Central memory CD4-positive, alpha-beta T cell (primary cell): Measurements from ENCODE around the gene LTB4R2.

Experiments used
- DNase-seq: peaks from one replicate; pipeline ENCODE4 v3.0.0; 2022

Gene LTB4R2

GRCh38 chr14:24299255-24300191 is 10.4 kb upstream of the LTB4R2 start, which contains the start of the genes DHRS1 and NOP9:
TSS of gene DHRS1 (minus strand) at chr14:24299780. CDS start at chr14:24299106, 674 bp downstream.
TSS of gene NOP9 (plus strand) at chr14:24299850. CDS start at chr14:24299955, 105 bp downstream.
- DNase-seq: peak; percentile 89

- no peak for DNase-seq
Measured at GRCh38 chr14:24300326-24300980, 9.5 kb upstream of the LTB4R2 start.

- no peak for DNase-seq
Measured at GRCh38 chr14:24304019-24304387, 5.9 kb upstream of the LTB4R2 start.

- no peak for DNase-seq
Measured at GRCh38 chr14:24307156-24307574, 2.8 kb upstream of the LTB4R2 start.

GRCh38 chr14:24307575-24308341 is 2.2 kb upstream of the LTB4R2 start, which contains the start of gene CIDEB:
TSS of gene CIDEB (minus strand) at chr14:24307977. CDS start at chr14:24307858, 119 bp downstream.
- peak; percentile 48 for DNase-seq

- DNase-seq: no peak
Measured at GRCh38 chr14:24308342-24309124, 1.4 kb upstream of the LTB4R2 start.

- DNase-seq: no peak
Measured at GRCh38 chr14:24310265-24310645, 315 bp downstream of the LTB4R2 start.

- peak; percentile 71 for DNase-seq
Measured at GRCh38 chr14:24310646-24311604, 985 bp downstream of the LTB4R2 start, which contains the start of gene LTB4R. TSS of gene LTB4R (plus strand) at chr14:24311502. CDS start at chr14:24315652, 4,150 bp downstream.

- no peak for DNase-seq
Measured at GRCh38 chr14:24311837-24312615, 2.1 kb downstream of the LTB4R2 start.

GRCh38 chr14:24312736-24313507 is 3.0 kb downstream of the LTB4R2 start:
- DNase-seq: peak; percentile 65

- no peak for DNase-seq
Measured at GRCh38 chr14:24313913-24314312, 4.0 kb downstream of the LTB4R2 start.

GRCh38 chr14:24314377-24315193 is 4.6 kb downstream of the LTB4R2 start:
- no peak for DNase-seq

GRCh38 chr14:24315243-24315806 is 5.4 kb downstream of the LTB4R2 start:
- DNase-seq: no peak

- DNase-seq: no peak
Measured at GRCh38 chr14:24315807-24316596, 6.1 kb downstream of the LTB4R2 start.

GRCh38 chr14:24316597-24316950 is 6.6 kb downstream of the LTB4R2 start:
- DNase-seq: no peak

- DNase-seq: no peak
Measured at GRCh38 chr14:24317141-24317928, 7.4 kb downstream of the LTB4R2 start.
